HG03575 (cell line): Measurements from ENCODE around the gene SSRP1.
"Not testable (repeated sequence)": the region's sequence is repeated elsewhere in the genome, so short reads cannot be mapped to it uniquely, and the experiment has no call there.

ENCODE experiments used
- ATAC-seq: cut with Tn5 transposase; IDR thresholded peaks from one replicate; pipeline ENCODE4 v1.9.1; 2021; ENCODE audit not compliant: unreplicated experiment, insufficient number of reproducible peaks, low FRiP score; ENCODE audit errors: extremely low read depth

Gene SSRP1

GRCh38 chr11:57308426-57309060 is 27.1 kb downstream of the SSRP1 start:
- ATAC-seq: no peak

- no peak for ATAC-seq
Observed at GRCh38 chr11:57307666-57308270, 27.9 kb downstream of the SSRP1 start.

DNA sequence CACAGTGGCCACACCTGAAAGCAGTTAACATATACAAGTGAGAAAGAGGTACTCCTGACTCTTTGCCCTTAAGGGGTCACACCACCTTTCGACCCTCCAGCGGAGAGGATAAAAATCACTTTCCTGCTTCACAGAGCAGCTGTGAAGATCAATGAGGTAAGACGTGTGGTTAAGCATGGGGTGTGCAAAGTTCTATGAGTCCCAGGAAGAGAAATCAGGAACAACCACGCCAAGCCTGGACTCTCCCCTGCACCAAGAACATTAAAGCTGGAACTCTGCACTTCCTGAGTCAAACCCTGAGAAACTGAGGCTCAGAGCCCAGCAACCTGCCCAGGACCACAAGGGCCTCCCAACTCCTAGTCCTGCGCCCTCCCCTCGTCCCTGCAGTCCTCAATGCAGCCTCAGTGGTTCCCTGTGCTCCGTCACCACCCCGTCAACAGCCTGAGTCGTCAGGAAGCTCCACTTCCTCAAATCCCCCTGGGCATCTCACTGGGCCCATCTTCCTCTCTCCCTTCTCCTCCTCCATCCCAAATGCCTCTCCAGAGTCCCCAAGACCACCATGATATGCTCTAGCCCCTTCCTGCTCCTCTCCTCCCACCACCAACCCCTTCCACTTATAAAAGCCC is 28.6 kb downstream of the SSRP1 start:
- no peak for ATAC-seq

DNA sequence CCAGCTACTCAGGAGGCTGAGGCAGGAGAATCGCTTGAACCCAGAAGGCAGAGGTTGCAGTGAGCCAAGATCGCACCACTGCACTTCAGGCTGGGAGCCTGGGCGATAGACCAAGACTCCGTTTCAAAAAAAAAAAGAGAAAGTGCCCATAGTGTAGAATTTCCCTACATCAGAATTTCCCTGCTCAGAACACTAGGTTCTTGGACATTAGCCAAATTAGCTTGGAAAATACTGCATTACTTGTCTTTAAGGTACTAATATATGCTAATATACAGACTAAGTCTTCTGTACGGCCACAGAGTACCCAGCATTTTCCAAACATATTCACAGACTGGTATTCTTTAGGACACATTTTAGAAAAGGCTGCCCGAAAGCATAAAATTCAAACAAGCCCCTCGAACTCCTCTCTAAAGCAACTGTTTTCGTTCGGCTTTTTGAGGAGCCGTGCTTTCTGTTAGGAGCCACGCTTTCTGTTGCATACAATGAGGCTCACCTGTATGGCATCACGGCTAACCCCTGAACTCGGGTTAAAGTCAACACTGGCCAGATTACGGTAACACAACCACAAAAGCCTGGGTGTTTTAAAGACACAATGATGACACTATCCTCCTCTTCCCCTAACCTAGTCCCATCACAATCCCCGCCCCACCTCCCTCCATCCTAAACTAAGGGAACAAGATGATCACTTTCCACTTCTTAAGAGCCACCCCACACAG is 29.4 kb downstream of the SSRP1 start:
- no peak for ATAC-seq

GRCh38 chr11:57305523-57305922 is 30.2 kb downstream of the SSRP1 start:
- no peak for ATAC-seq

DNA sequence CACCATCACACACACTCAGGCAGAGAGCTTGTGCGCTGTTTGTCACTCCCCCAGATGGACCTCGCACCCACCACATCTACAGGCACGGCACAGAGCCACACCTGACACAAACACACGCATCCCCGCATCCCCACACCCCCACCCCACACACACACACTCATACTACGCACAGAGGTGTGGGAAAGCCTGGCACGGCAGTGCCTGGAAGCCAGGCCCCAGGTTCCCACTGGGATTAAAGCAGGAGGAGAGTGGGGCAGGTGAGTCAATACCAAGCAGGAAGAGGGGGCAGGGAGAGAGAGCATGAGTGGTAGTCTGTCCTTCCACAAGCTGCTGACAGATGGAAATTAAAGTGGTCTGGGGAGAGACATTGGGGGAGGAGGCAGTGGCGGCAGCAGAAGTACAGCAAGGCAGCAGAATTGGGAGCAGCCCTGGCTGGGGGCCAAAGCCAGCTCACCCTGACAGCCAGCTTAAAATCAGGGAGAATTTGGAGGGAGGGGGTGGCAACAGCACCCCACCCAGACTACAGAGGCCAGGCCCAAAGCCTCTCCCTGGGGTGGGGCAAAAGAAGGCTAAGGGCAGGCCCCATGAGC is 31.6 kb downstream of the SSRP1 start:
- no peak for ATAC-seq

DNA sequence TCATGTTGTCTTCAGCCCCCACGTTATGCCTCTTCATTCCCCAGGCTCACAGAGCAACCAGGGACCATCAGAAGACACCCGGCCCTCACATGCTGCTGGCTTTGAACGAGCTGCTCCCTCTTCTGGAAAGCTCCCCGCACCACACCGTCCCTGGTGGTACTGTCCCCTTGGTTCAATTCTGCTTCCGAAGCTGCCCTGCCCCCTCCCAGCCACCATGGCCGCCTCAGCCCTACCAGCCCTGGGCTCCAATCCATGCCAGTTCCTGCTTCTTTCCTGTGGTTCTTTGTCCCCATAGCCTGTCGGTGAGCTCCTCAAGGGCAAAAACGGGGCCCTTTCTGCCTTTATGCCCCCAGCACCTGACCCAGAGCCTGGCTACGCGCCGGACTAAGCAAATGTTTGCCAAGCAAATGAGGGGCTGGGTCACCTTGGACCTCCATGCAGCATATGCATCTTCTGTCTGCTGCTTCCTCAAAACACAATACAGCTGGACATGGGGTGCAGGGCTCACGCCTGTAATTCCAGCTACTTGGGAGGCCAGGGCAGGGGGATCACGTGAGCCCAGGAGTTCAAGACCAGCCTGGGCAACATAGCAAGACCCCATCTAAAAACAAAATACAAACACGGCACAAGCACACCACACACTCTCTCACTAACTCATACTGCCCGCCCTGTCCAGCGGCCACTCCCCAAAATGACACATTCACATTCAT is 32.3 kb downstream of the SSRP1 start:
- no peak for ATAC-seq

DNA sequence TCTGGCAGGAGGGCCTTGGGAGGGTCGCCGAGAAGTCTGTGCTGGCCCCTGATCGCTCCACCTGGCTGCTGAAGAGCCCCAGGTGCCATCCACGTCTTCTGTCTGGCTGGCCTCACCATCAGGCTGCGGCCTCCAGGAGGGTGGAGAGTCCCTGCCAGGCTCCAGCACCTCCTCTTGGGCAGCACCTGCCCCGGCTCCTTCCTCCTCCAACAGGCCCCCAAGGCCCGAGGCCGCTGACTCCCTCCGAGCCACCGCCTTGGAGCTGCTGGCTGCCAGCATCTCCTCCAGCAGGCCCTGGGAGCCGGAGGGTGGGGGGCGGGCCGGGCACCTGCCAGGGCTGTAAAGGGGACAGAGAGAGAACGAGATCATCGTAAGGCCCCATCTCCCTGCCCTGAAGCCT is 33.2 kb downstream of the SSRP1 start:
- ATAC-seq: no peak

DNA sequence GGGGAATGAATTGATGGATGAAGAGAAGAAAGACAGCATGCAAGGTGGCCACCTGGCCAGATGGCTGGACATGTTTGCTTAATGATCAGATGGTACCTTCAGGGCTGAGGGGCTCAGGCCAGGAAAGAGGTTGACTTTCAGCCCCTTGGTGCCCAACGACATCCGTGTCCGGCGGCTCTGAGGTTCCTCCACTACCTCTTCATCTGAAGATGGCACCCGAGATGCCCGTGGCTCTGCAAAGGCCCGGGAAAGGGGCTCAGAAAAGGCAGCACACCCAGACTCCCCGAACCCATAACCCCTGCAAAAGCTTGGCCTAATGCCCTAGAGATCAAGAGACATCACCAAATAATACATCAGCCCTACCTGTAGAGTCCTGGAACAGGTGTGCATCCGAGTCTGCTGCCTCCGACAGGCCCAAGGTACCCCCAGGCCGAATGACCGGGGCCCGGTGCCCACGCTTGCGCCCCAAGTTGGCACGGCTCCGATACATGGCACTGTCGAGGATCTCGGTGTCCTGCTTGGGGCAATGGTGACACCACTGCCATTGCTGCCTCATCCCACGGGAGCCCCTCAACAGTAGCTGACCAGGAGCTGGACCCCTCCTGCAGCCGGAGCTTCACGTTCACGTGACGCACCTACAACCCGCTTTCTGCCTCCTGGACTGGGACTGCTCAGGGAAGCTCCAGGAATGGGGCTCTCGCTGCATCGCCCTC is 33.8 kb downstream of the SSRP1 start:
- ATAC-seq: no peak

DNA sequence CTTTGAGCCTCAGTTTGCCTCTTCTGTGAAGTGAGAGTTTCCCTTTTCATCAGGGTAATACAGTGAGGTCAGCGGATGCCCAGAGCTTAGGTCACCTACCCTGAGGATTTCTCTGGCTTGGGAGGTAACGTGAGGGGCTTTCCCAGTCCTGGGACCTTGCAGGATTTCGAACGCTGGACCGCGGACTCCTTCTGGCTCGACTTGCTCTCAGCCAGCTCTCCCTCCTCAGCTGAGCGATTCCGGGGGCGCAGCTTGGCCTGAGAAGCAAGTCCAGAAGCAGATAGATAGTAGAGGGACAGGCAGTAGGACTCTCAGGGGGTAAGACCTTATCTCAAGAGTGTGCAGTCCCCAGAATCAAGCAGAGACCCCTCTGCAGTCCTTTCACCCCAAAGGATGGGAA is 34.9 kb downstream of the SSRP1 start:
- ATAC-seq: no peak

DNA sequence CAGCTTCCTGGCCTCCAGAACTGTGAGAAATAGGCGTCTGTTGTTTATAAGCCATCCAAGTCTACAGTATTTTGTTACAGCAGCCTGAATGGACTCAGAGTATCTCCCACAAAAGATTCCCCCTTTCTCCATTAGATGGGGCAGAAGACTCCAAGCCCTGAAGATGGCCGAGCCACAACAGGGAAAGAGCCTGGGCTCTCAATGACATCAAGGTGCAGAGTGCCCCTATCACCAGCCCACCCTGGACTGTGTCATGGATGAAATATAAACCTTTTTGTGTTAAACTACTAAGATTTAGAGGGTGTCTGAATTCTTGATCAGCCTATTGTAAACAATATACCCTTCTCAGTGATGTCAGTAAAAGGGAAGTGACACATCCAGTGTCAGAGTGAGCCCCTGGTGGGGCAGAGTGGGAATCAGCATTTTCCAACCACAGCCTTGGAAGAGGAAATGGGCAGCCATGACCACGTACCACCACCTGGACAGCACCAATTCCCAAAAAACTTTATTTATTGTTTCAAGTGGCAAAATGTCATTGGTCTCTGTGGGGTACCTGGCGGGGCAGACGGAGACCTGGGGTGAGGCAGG is 36.4 kb downstream of the SSRP1 start:
- no peak for ATAC-seq

GRCh38 chr11:57297221-57297620 is 38.5 kb downstream of the SSRP1 start:
- ATAC-seq: no peak

- ATAC-seq: not testable (repeated sequence)
Observed at GRCh38 chr11:57296205-57296604, 39.5 kb downstream of the SSRP1 start.

DNA sequence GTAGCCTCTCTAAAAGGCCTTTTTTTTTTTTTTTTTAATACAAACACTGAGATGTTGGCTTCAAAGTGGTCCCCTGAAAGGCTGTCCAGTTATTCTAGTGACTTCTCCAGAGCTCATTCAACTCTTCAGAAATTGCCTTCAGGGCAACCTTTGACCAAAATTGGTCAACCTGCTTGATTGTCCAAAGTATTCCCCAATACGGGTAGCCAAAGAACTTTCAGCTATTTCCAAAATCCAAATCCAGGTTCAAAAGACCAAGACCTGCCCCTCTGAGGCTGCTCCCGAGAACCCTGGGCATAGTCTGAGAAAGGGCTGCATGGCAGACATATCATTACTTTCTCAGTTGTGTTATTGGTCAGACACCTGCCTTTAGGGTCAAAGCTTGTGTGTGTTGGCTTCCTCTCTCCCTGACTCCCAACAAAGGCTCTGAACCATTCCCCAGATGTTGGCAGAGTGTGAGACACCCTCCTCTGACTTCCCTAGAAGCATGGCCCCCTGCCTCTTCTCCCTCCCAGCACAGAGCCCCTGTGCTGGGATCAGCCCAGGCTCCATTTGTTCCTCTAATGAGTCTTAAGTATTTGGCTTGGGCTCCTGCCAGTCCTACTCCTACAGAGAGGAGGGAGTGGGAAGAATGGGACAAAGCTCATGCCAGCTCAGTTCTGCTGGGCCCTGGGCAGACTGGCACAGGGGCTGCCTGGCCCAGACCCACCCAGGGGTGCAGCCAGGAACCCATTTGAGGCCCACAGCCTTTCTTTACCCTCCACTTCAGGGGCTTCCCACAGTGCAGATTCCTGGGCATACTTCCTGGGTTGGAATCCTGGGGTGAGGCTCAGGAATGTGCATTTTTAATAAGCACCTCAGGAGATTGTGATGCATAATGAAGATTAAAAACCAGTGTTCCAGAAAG is 41.2 kb downstream of the SSRP1 start:
- no peak for ATAC-seq

- no peak for ATAC-seq
Observed at GRCh38 chr11:57290288-57290687, 45.4 kb downstream of the SSRP1 start.

DNA sequence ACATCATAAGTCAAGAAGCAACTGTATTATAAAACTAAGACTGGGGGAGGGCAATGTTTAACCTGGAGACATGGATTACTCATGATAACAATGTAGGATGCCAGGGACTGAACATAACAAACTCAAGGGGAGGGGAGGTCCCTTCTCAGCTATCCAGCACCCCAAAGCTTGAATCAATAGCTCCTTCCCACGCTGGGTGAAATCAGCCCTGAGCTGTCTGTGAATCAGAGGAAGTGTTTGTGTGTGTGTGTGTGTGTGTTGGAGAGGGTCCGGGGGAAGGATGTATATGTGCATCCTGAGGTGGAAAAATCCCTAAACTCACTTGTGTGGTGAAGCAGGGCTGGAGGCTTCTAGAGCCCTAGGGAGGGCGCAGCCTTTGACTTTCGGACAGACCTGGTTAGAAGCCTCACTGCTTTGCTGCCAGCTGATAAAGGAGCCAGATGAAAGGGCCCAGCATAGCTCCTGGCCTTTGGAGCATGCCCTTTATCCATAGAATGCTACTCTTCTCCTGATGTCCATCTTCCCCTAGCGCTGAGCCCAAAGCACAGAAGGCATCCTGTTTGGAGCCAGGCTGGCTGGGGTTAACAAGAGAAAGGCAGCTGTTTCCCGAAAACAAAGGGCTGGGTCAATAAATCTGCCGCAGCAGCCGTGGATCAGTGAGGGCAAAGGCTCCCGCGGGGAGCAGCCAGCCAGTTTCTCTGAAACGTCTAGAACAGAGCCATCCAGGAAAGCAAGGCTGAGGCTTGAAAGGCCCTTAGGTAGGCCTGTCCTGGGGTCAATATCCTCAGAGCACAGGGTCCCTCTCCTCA is 46.7 kb downstream of the SSRP1 start:
- ATAC-seq: no peak
